PC-3 (cell line): ENCODE results near the gene WNK1. TPM values are rescaled to one million over a fixed set of nuclear protein-coding genes. Genes with fewer than 3 reads are reported as not detected.
"Not testable (repeated sequence)": the region's sequence is repeated elsewhere in the genome, so short reads cannot be mapped to it uniquely, and the experiment has no call there.

Experiments
- ATAC-seq: fragments of 200-7000 bp; cut with Tn5 transposase; 2 replicates; pipeline ENCODE4 v1.9.1; 2020; ENCODE audit warnings: mild to moderate bottlenecking, moderate library complexity
- BruUV-seq: library from RNA; stranded (reverse); fragments of 400-500 nt; replicated peaks from 2 replicates; lab custom pipeline; 2021; lab: Mats Ljungman, UMichigan
- CTCF ChIA-PET: fragments of 300-600 bp; sonication (Branson Sonifier 250); formaldehyde crosslinking; loops from one replicate; lab custom pipeline; 2022; ENCODE audit warnings: antibody characterized with exemption; lab: Charles Lee
- POLR2A ChIA-PET: fragments of 300-600 bp; sonication (Branson Sonifier 250); formaldehyde crosslinking; loops from one replicate; lab custom pipeline; 2022; ENCODE audit warnings: antibody characterized with exemption; ENCODE audit not compliant: unreplicated experiment; lab: Charles Lee
- DNase-seq: peaks from one replicate; pipeline ENCODE4 v3.0.0-alpha.2; 2015
- H2AFZ ChIP-seq: fragments of 300-600 bp; sonication (generic); 2 replicates; pipeline ENCODE4 v1.6.0; 2016; ENCODE audit warnings: antibody characterized with exemption, low read length
- H3F3A ChIP-seq: fragments of 300-600 bp; sonication (generic); one replicate; pipeline ENCODE4 v1.6.0; 2017; ENCODE audit warnings: antibody characterized with exemption, low read length, control low read depth, mild to moderate bottlenecking; ENCODE audit not compliant: unreplicated experiment
- H3K27ac ChIP-seq: fragments of 300-600 bp; sonication (generic); 2 replicates; pipeline ENCODE4 v1.5.1; 2016; ENCODE audit warnings: mild to moderate bottlenecking, low read length
- H3K27me3 ChIP-seq: fragments of 300-600 bp; sonication (generic); 2 replicates; pipeline ENCODE4 v1.6.1; 2016; ENCODE audit warnings: low read length, mixed read lengths
- H3K36me3 ChIP-seq: fragments of 300-600 bp; sonication (generic); 2 replicates; pipeline ENCODE4 v1.6.1; 2016; ENCODE audit warnings: low read depth, mixed run types, low read length, mixed read lengths
- H3K4me1 ChIP-seq: fragments of 300-600 bp; sonication (generic); 2 replicates; pipeline ENCODE4 v1.5.1; 2016; ENCODE audit warnings: low read length; ENCODE audit not compliant: insufficient read depth
- H3K4me2 ChIP-seq: fragments of 300-600 bp; sonication (generic); 2 replicates; pipeline ENCODE4 v1.6.0; 2016; ENCODE audit warnings: low read length
- H3K4me3 ChIP-seq: fragments of 300-600 bp; sonication (generic); 2 replicates; pipeline ENCODE4 v1.5.1; 2016; ENCODE audit warnings: mild to moderate bottlenecking, low read length, mixed read lengths
- H3K79me2 ChIP-seq: fragments of 300-600 bp; sonication (generic); 2 replicates; pipeline ENCODE4 v1.6.1; 2017; ENCODE audit warnings: low read length, mixed read lengths
- H3K9ac ChIP-seq: fragments of 300-600 bp; sonication (generic); 2 replicates; pipeline ENCODE4 v1.6.0; 2016; ENCODE audit warnings: mild to moderate bottlenecking, low read length
- H3K9me2 ChIP-seq: fragments of 300-600 bp; sonication (generic); replicated peaks from 2 replicates; pipeline ENCODE4 v1.6.1; 2016; ENCODE audit warnings: mixed run types, low read length, mixed read lengths
- H3K9me3 ChIP-seq: fragments of 300-600 bp; sonication (generic); 2 replicates; pipeline ENCODE4 v1.6.1; 2016; ENCODE audit warnings: low read length, mixed read lengths
- H4K20me1 ChIP-seq: fragments of 300-600 bp; sonication (generic); 2 replicates; pipeline ENCODE4 v1.6.1; 2016; ENCODE audit warnings: low read length, mixed read lengths
- EZH2 ChIP-seq: fragments of 300-600 bp; sonication (generic); IDR thresholded peaks from one replicate; pipeline ENCODE4 v1.6.1; 2017; ENCODE audit warnings: antibody characterized with exemption, mild to moderate bottlenecking, low read length; ENCODE audit not compliant: unreplicated experiment
- EZH2phosphoT487 ChIP-seq: fragments of 300-600 bp; sonication (generic); IDR thresholded peaks from 2 replicates; pipeline ENCODE4 v1.6.1; 2018; ENCODE audit warnings: mild to moderate bottlenecking, antibody characterized with exemption, low read length, borderline replicate concordance
- intact Hi-C: fragments of 100-400 bp; cut with micrococcal nuclease; formaldehyde crosslinking; loops from 2 replicates; pipeline ENCODE4 v1.9.0; 2023
- total RNA-seq: library from RNA; depleted of rRNA; stranded (reverse); fragments of >200 nt; gene quantifications from 2 replicates; pipeline ENCODE4 v1.2.3, GENCODE V29; 2014
- TF ChIP-seq, protein P1 (sequence below): fragments of 300-600 bp; sonication (generic); conservative IDR thresholded peaks from 2 replicates; pipeline ENCODE4 v1.5.1; 2017; ENCODE audit warnings: antibody characterized with exemption, low read depth, mild to moderate bottlenecking, low read length

WNK1 gene
- total RNA-seq, 1 experiment from 2014 or later: 44.5 TPM

DNA sequence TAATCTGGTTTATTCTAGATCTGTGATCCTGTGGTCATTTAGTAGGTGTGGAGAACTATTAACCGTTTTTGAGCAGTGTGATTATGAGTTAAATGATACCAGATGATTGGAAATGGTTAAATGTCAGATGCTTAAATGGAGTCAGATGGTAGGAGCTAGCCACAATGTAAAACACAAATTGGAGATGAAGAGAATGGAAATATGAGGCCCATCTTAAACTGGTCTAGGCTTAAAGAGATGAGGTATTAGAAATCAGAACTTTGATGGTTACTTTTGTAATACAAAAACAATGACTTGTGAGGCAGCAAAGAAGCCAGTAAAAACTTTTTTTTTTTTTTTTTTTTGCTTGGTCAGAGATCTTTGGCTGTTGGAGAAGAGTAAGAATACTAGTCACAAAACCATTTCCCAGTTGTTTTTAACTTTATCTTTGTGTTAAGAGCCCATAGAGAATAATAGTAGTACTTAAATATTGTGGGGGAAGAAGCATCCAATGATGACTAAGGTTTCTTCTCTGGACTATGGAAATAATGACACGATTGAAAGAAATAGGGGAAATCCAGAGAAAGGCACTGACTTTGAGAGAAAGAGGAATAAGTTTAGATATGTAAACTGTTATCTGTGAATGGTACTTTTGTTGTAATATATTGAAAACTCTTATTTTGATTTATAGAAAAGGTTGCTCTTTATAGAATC lies 95.9 kb downstream of the WNK1 start:
- H3K9ac ChIP-seq: no peak overlapping the region
- no peaks in the 10 kb centered on the region for H3K36me3 ChIP-seq
- no peak overlapping the region for H3K4me2 ChIP-seq
- no peaks in the 10 kb centered on the region for H3K9me3 ChIP-seq
- no peak overlapping the region for H2AFZ ChIP-seq
- intact Hi-C loops: no loop called here
- H3K4me1 ChIP-seq: peaks cover 29% of the 10 kb centered on the region
- CTCF ChIA-PET: no interaction called here
- ATAC-seq (no peak), DNase-seq (no peak)
- H3K79me2 ChIP-seq: peaks cover 40% of the 10 kb centered on the region
- no TSS peak for BruUV-seq
- no peaks in the 10 kb centered on the region for H3K27me3 ChIP-seq
- H3F3A ChIP-seq: peaks cover 4% of the 10 kb centered on the region
- H3K27ac ChIP-seq: no peak overlapping the region
- no peak overlapping the region for H3K4me3 ChIP-seq
- TF ChIP-seq EZH2 (no peak), EZH2phosphoT487 (no peak)
- TF ChIP-seq, protein P1, sequence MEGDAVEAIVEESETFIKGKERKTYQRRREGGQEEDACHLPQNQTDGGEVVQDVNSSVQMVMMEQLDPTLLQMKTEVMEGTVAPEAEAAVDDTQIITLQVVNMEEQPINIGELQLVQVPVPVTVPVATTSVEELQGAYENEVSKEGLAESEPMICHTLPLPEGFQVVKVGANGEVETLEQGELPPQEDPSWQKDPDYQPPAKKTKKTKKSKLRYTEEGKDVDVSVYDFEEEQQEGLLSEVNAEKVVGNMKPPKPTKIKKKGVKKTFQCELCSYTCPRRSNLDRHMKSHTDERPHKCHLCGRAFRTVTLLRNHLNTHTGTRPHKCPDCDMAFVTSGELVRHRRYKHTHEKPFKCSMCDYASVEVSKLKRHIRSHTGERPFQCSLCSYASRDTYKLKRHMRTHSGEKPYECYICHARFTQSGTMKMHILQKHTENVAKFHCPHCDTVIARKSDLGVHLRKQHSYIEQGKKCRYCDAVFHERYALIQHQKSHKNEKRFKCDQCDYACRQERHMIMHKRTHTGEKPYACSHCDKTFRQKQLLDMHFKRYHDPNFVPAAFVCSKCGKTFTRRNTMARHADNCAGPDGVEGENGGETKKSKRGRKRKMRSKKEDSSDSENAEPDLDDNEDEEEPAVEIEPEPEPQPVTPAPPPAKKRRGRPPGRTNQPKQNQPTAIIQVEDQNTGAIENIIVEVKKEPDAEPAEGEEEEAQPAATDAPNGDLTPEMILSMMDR: no peak
- no peaks in the 10 kb centered on the region for H3K9me2 ChIP-seq
- POLR2A ChIA-PET: no interaction called here
- H4K20me1 ChIP-seq: no peaks in the 10 kb centered on the region

DNA sequence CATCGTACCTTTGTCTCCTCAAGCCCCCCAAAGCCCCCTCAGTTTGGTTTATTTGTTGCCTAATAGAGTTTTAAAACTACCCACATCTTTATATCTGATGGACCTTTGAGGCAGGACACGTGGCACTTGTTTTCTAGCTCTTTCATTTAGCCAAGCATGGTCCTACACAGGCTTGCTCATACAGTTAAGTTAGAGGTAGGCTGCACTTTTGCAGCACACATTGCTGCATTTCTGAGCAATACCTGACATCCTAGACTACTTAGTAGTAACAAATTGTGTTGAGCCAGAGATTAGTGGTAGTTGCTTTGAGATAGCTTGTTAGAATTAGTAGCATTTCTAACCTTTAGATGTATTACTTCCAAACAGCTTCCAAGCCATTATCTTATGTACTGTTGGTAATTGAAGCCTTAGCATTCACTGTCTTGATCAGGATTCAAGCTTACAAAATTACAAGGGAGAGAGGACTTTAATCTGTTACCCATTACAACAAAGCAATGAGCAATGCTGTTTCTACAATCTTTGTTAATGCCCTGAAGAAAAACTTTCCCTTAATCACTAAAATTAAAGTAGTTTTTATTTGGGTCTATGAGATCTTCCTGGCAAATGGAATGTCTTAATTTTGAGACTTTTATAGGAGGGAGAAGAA lies 96.6 kb downstream of the WNK1 start:
- ATAC-seq (no peak), DNase-seq (no peak)
- Histone ChIP-seq H3F3A (peaks cover 4% of the 10 kb centered on the region), H3K27me3 (no peaks in the 10 kb centered on the region), H3K4me3 (no peak overlapping the region), H4K20me1 (no peaks in the 10 kb centered on the region), H2AFZ (no peak overlapping the region), H3K9ac (no peak overlapping the region), H3K79me2 (peaks cover 47% of the 10 kb centered on the region), H3K4me2 (no peak overlapping the region), H3K4me1 (peaks cover 27% of the 10 kb centered on the region), H3K9me2 (no peaks in the 10 kb centered on the region), H3K36me3 (no peaks in the 10 kb centered on the region), H3K27ac (no peak overlapping the region), H3K9me3 (no peaks in the 10 kb centered on the region)
- POLR2A ChIA-PET: no interaction called here
- CTCF ChIA-PET: no interaction called here
- BruUV-seq: no TSS peak
- intact Hi-C loops: no loop called here
- TF ChIP-seq, protein P1: no peak

DNA sequence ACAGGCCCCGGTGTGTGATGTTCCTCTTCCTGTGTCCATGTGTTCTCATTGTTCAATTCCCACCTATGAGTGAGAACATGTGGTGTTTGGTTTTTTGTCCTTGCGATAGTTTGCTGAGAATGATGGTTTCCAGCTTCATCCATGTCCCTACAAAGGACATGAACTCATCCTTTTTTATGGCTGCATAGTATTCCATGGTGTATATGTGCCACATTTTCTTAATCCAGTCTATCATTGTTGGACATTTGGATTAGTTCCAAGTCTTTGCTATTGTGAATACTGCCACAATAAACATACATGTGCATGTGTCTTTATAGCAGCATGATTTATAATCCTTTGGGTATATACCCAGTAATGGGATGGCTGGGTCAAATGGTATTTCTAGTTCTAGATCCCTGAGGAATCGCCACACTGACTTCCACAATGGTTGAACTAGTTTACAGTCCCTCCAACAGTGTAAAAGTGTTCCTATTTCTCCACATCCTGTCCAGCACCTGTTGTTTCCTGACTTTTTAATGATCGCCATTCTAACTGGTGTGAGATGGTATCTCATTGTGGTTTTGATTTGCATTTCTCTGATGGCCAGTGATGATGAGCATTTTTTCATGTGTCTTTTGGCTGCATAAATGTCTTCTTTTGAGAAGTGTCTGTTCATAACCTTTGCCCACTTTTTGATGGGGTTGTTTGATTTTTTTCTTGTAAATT lies 97.5 kb downstream of the WNK1 start:
- CTCF ChIA-PET, ATAC-seq, H3K36me3 ChIP-seq, H4K20me1 ChIP-seq, H3K4me3 ChIP-seq, H2AFZ ChIP-seq, H3K27ac ChIP-seq, H3F3A ChIP-seq, DNase-seq, H3K9me2 ChIP-seq, BruUV-seq, H3K9ac ChIP-seq, intact Hi-C loops, POLR2A ChIA-PET, H3K27me3 ChIP-seq, H3K4me2 ChIP-seq, H3K9me3 ChIP-seq: not testable (repeated sequence)
- H3K79me2 ChIP-seq: peaks cover 47% of the 10 kb centered on the region
- peaks cover 29% of the 10 kb centered on the region for H3K4me1 ChIP-seq
